ENCODE data around the gene TRIM44. TPM values are rescaled to one million over a fixed set of nuclear protein-coding genes. Genes with fewer than 3 reads are reported as not detected.

The TRIM44 gene, protein sequence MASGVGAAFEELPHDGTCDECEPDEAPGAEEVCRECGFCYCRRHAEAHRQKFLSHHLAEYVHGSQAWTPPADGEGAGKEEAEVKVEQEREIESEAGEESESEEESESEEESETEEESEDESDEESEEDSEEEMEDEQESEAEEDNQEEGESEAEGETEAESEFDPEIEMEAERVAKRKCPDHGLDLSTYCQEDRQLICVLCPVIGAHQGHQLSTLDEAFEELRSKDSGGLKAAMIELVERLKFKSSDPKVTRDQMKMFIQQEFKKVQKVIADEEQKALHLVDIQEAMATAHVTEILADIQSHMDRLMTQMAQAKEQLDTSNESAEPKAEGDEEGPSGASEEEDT
- polyA plus RNA-seq (ENCODE audit: insufficient read length in 4 of 4): 100 to 1,000 TPM in 1 of 4 donors, 10 to 100 TPM in 3; 64.7 to 100 (median 82.9) TPM

GRCh38 chr11:35662649-35663407 is at the start of gene TRIM44:
TSS of gene TRIM44 (plus strand) at chr11:35662775. CDS start at chr11:35663112, 337 bp downstream.
- peak in 3 of 4 donors; percentile 69 to 78 (median 73) for DNase-seq (ENCODE audit: low read depth in 4 of 4, low spot score in 3 of 4)

- DNase-seq (ENCODE audit: low read depth in 4 of 4, low spot score in 3 of 4): no peak
Observed at GRCh38 chr11:35614939-35615569, 47.5 kb upstream of the TRIM44 start.

GRCh38 chr11:35615921-35616900 is 46.4 kb upstream of the TRIM44 start:
- no peak for DNase-seq (ENCODE audit: low read depth in 4 of 4, low spot score in 3 of 4)

GRCh38 chr11:35617316-35617686 is 45.3 kb upstream of the TRIM44 start:
- DNase-seq (ENCODE audit: low read depth in 4 of 4, low spot score in 3 of 4): no peak

- DNase-seq (ENCODE audit: low read depth in 4 of 4, low spot score in 3 of 4): no peak
Observed at GRCh38 chr11:35617687-35618496, 44.7 kb upstream of the TRIM44 start, which contains the start of gene FJX1. TSS of gene FJX1 (plus strand) at chr11:35618460. CDS start at chr11:35618637, 177 bp downstream.

- DNase-seq (ENCODE audit: low read depth in 4 of 4, low spot score in 3 of 4): no peak
Observed at GRCh38 chr11:35618497-35619115, 44.0 kb upstream of the TRIM44 start.

GRCh38 chr11:35619116-35619854 is 43.3 kb upstream of the TRIM44 start:
- DNase-seq (ENCODE audit: low read depth in 4 of 4, low spot score in 3 of 4): no peak

DNA sequence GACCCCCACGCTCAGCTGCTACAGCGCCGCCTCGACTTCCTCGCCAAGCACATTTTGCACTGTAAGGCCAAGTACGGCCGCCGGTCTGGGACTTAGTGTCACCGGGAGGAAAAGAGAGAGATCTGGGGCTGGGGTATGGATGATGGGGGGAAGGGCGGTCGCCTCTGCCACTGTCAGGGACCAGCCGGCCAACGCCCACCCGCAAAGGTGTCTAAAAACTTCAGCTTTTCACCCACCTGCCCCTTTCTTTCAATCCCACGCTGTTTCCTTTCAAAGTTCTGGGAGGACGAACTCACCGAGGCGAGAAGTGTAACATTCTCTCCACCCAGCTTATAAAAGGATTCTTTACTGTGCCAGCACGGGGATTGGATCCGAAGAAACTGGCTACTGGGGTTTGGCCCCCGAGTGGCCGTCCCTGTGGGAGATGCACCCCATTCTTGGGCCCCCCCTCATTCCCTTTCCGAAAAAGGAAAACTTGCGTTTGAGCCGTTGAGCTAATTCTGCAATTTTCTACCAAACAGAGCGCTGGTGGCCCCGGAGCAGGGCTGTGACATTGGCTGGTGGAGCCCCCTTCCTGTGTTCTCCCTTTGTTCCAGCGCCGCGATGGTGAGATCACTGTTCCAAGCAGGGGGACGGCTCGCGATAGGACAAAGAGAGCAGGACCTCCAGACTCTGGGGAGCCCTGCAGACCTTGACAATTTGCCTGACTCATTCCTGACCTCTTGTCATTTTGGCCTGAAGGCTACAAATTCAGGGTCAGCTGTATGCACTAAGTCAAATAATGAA is 42.5 kb upstream of the TRIM44 start:
- no peak for DNase-seq (ENCODE audit: low read depth in 4 of 4, low spot score in 3 of 4)

GRCh38 chr11:35620795-35621194 is 41.8 kb upstream of the TRIM44 start:
- DNase-seq (ENCODE audit: low read depth in 4 of 4, low spot score in 3 of 4): no peak

DNA sequence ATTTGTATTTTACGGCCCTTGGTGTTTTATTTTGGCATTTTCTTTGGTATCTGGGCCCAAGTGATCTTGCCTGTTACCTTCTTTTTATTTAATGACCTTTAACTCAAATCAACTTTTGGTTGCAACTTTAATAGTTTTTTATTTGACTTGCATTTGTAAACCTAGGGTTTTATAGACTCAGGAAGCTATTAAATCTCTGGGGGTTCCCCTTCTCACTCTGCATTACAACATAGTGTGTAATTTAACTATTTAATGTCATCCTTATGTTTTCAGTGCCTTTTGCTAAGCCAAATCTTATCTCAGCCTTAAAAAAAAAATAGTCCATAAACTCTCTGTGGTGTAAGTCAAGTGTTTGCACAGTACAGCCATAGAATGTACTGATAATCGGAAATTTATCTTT is 41.0 kb upstream of the TRIM44 start:
- DNase-seq (ENCODE audit: low read depth in 4 of 4, low spot score in 3 of 4): no peak

DNA sequence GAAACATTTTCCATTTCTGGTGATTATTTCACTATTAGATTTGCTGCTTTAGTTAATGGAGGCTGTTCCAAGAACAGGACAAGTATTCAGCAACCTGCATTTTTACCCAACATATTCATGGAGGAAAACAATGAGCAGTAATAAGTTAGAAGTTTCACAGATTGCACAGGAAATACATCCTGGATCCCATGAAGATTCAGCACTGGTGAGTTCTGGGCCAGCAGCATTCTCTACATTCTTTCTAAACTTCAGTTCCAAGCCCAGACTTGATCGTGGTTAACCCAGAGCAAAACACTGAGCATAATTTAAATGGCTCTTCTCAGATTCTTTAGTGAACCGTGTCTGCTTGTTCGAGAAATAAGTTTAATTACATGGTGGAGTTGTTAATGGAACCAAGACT is 40.5 kb upstream of the TRIM44 start:
- DNase-seq (ENCODE audit: low read depth in 4 of 4, low spot score in 3 of 4): no peak

DNA sequence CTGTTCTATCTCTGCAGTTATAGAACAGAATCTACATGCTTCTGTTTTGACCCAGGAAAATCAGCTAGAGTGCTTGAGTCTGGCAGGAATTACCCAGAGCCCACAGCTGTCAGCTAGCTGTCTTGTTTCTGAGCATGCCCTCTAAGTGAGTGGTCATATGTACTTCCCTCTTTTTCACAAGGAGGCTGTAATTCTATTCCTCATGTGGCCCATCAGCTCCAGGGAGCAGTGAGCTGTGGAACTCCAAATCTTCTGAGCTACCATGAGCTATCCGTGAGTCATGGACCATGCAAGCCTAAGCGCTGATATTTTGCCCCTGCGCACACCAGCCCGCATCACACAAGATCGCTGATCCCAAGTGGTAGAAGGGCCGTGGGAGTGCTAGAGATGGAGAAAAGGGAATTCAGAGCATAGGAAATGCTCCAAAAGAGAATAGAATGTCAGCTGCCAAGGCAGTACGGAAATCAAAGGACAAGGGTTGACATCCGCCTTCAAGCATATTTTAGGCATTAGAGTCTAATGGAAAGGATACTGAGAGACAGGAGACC is 38.9 kb upstream of the TRIM44 start:
- DNase-seq (ENCODE audit: low read depth in 4 of 4, low spot score in 3 of 4): no peak

DNA sequence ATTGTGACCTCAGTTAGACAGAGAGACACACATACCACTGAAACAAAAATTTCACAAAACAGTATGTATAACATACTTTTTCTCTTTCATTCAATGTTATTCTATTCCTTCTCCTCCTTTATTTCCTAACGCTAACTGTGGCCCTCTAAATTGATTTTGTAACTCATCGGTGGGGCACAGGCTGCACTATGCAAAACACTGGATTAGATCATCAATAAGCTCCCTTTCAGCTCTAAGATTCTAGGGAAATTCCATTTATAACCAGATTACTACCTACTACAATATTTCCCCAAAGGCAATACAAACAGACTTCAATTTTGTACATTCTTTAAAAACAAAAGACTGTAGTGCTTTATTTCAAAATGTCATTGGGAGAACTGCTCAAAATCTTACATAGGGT is 38.3 kb upstream of the TRIM44 start:
- no peak for DNase-seq (ENCODE audit: low read depth in 4 of 4, low spot score in 3 of 4)

- DNase-seq (ENCODE audit: low read depth in 4 of 4, low spot score in 3 of 4): no peak
Observed at GRCh38 chr11:35624781-35625180, 37.8 kb upstream of the TRIM44 start.

- no peak for DNase-seq (ENCODE audit: low read depth in 4 of 4, low spot score in 3 of 4)
Observed at GRCh38 chr11:35626501-35626900, 36.1 kb upstream of the TRIM44 start.

GRCh38 chr11:35629511-35629910 is 33.1 kb upstream of the TRIM44 start:
- no peak for DNase-seq (ENCODE audit: low read depth in 4 of 4, low spot score in 3 of 4)

- no peak for DNase-seq (ENCODE audit: low read depth in 4 of 4, low spot score in 3 of 4)
Observed at GRCh38 chr11:35629914-35630313, 32.7 kb upstream of the TRIM44 start.
